ENCODE measurements around the gene PXMP4.
A peak's percentile ranks its signal among the peaks of the same experiment; 100 is the strongest.

The PXMP4 gene

DNA sequence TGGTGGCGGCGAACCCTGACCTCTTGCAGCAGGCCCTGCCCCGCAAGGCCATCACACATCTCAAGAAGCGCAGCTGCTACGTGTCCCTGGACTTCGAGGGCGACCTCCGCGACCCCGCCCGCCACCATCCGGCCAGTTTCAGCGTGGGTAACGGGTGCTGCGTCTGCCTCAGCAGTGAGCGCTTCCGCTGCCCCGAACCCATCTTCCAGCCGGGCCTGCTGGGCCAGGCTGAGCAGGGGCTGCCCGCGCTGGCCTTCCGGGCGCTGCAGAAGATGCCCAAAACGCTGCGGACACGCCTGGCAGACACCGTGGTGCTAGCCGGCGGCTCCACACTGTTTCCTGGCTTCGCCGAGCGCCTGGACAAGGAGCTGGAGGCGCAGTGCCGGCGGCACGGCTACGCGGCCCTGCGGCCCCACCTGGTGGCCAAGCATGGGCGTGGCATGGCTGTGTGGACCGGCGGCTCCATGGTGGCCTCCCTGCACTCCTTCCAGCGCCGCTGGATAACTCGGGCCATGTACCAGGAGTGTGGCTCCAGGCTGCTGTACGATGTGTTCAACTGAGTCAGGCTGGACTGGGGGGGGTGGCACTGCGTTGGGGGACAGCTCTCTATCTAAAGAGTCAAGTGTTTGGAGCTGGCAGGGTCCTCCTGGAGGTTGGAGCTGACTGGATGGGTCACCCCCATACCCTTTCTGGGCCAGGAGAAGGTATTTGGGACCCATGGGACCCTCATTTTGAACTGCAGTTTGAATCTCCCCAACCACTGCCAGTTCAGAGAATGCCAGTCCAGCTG lies 52.2 kb downstream of the PXMP4 start:
- peak; percentile 54 for DNase-seq

DNA sequence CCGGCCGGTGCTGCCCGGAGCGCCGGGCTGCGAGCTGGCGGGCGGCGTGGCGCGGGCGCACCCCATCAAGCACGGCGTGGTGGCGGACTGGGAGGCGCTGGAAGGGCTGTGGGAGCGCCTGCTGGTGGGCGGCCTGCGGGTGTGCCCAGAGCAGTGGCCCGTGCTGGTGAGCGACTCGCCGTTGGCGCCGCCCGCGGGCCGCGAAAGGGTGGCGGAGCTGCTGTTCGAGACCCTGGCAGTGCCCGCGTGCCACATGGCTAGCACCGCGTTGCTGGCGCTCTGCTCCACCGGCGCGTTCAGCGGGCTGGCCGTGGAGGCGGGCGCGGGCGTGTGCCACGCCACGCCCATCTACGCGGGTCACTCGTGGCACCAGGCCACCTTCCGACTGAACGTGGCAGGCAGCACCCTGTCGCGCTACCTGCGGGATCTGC lies 52.9 kb downstream of the PXMP4 start:
- no peak for DNase-seq

DNA sequence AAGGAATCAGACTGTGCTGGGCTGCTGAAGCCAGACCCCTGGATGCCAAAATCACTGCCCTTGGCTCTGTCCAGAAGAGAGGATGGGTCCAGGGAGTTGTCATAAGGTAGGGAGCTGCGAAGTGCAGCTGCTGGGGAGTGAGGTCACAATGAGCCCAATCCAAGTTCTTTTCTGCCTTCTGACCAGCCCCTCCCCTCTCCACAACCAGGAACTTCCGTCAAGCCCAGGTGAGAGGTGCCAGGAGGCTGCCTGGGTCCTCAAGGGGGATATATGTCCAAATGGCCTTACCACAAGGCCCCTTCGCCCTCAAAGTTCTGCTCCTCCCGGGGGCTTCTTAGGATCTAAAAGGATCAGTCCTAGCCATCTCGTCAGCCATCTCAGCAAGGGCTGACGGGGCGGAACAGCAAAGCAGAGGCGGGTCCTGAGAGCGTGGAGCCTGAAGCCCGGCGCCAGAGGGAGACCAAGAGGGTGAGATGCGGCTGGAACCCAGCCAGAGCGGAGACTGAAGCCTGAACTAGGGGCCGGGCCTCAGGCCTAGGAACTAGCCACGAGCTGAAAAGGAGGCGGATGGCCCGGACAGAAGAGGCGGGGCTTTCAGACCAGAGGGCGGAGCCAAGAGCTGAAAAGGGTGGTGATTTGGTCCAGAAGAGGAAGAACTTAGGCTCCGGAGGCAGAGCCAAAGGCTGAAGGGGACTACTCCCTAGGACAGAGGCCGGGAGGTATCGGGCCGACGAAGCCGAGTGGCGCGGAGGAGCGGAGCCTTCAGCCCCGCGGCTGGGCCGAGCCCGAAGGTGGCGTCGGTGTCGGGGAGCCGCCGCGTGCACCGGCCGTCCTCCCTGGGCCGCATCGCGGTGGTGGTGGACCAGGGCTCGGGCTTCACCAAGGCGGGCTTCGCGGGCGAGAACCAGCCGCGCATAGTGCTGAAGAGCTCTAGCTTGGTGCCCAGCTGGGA lies 53.5 kb downstream of the PXMP4 start, which contains the start of gene ACTL10:
Gene ACTL10, plus strand, starts transcription at position 651 of the 952 bp plus-strand sequence. CDS start 555 bp downstream, outside the sequence.
- peak; percentile 94 for DNase-seq

DNA sequence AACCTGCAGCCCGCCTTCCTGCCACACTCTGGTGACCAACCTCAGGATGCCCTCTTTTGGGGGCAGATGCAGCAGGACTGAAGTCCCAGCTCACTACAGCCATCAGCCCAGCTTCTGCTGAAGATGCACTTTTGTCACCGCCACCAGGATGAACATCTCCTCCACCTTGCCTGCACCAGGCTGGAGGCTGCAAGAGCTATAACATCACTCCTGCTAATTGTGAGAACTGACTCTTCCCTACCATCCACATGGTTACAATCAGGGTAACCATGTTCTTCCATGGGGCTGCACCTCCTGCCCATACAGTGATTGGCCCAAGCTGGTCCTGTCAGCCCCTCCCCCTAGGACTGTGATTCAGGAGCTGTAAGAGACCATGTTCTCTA lies 55.4 kb downstream of the PXMP4 start:
- no peak for DNase-seq

DNA sequence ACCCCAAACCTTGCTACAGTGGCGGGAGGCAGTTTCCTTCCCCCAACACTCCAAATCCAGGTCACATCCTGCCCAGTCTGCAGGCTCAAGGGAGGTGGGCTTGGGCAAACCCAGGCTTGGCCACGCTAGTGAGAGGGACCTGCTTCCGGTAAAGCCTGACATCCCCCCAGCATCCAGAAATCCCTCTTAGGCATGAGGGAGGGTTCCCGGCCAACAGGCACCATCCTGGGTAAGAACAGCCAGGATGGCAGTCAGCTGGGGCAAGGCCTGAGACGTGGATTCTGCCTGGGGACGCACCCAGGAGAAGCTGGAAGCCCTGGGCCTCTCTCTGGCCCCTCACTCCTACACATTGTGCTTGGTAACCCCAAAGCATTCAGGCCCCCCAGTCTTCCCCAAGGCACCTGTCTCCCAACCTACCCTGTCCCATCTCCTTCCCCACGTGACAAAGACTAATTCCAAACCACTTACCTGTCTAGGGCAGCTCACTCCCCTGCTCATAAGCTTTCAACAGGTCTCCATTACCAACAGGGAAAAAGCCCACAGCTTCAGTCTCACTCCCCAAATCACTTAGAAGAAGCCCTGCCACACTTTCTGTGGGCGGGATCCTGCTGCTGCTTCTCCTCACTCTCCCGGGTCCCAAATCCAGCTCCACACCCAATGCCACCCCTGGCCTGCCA lies 55.9 kb downstream of the PXMP4 start:
- DNase-seq = no peak

DNA sequence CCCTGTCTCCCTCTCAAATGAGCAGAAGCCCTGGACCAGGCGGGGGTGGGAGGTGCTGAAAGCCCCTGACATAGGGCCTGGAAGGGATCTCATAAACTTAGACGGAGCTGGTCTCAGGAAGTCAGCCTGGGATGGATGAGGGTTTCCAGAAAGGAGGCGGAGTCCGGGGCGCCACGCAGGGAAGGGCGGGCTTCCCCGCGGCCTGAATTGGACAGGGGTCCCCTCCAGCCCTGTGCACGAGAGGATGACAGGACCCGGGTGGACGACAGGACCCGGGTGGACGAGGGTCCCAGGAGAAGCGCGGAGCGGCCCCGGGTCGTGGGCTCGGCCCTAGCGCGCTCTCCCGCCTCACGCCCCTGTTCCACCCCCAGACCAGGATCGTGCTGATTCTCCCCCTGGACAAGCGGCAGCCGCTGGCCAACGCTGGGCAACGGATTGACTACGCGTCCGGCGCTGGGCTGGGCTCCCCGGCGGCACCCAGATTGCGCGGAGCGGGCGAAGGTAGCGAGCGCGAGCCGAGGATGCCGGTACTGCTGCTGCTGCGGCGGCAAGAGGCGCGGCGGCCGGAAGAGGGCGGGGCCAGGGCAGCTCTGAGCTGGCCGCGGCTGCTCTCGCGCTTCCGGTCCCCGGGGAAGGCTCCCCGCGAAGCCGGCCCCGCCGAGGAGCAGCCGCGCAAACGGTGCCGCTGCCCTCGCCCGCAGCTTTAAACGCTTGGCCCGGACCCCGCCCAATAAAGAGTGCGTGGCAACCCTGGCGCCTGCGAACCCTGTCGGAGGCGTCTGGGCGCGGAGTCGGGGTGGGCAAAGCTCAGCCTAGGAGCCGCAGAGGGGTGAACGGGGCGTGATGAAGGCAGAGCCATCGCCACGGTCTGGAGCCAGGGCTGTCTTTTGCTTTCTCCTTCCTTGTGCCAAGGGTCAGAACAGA lies 56.7 kb downstream of the PXMP4 start:
- DNase-seq = peak; percentile 43

DNA sequence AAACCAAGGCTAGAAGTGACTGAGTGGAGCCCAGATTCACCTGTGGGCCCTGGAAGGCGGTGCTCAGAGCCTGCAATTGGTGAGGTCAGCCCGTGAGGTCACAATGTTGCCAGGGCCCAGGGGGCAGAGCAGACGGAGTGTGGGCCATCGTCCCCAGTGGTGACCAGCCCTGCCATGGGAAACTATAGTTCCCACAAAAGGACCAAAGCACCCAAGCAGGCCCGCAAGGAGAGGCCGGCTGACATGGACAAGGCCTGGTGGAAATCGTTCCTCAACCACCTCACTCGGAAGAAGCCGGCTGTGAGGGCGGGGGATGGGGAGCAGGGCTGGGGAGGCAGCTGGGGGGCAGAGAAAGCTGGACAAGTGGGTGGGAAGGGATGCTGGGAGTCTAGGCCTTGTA lies 57.9 kb downstream of the PXMP4 start, which contains the start of gene C20orf144:
Gene C20orf144, plus strand, starts transcription at position 156 of the 400 bp plus-strand sequence. Its CDS starts 19 bp downstream, at position 175.
- DNase-seq = no peak

DNA sequence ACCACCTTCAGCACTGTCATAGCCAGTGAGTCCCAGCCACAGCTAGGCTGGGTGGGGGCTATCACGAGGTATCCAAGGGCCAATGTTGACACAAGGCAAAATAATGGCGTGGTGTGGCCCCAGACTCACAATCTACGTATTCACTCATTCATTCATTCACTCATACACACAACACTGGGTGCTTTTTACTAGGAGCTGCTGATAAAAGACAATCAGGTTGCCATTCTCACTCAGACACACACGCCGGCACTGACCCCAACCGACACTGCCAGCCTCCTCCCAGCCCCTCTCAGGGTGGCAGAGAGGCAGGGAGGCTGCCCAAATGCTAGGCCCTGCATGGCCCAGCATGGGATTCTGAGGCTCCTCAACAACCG lies 59.4 kb downstream of the PXMP4 start:
- DNase-seq = no peak

DNA sequence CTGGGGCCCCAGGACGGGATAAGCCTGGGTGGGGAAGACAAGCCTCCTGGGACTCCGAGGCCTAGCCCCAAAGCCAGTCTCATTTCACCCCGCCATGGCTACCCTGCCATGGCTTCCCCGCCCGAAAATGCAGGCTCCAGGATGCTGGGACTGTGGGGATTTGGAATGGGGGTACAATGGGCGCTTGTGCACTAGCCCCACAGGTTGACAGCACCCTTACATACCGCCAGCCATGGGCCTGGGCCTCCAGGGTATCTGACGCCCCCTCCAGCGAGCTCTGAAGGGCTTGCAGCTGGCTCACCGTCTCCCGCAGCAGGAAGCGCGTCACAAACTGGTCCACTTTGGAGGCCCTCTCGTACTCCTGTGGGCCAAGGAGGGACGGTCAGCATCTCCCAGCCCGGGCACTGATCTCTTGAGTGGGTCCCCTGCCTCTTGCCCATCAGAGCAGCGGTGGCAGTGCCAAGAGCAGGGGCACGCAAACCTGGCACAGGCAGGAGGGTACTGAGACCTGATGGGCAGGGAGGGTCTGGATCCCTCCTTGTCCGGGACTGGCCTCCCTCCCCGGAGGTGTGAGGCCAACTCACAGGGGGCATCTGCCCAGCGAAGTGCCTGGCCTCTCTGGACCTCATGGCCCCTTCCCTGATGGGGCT lies 60.0 kb downstream of the PXMP4 start:
- DNase-seq = no peak

DNA sequence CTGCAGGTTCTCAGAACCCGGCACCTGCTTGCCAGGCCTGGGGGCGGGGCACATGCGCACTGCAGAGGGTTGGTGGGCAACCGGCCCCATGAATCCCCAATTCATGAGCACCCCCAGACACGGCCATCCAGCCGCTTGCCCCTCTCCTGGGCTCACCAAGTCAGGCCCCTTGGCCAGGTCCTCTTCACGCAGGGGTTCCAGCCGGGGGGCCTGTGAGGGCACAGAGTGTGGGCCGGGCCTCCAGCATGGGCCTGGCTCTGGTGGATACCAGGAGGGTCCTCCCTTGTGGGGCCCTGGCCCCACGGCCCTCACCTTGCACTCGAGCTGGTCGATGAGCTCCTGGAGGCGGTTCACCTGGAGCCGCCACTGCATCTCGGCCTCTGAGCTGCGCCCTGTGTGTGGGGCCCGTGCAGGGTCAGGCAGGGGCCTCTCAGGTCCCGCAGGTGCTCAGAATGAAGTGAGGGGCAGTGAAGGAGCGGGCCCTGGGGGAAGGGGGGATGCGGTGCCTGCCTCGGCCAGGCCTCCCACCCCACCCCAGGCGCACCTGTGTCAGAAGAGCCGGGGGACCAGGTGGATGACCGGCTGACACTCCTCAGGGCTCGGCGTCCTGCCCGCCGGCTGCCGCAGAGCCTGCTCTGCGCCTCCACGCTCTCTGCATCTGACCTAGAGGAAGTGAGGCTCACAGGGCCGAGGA lies 60.6 kb downstream of the PXMP4 start:
- no peak for DNase-seq

DNA sequence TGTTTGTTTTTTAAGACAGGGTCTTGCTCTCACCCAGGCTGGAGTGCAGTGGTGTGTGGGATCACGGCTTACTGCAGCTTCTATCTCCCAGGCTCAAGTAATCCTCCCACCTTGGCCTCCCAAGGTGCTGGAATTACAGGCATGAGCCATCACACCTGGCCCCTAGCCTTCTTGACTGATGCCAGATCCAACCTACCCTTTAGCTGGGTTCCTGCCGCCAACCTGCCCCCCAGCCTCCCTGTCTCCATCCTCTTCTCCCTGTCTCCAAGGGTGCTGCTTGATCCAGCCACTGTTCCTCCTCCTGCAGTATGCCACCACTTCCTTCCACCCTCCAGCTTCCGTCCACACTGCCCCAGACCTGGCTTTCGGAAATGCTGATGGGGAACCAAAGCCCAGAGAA lies 61.2 kb downstream of the PXMP4 start:
- DNase-seq = no peak

DNA sequence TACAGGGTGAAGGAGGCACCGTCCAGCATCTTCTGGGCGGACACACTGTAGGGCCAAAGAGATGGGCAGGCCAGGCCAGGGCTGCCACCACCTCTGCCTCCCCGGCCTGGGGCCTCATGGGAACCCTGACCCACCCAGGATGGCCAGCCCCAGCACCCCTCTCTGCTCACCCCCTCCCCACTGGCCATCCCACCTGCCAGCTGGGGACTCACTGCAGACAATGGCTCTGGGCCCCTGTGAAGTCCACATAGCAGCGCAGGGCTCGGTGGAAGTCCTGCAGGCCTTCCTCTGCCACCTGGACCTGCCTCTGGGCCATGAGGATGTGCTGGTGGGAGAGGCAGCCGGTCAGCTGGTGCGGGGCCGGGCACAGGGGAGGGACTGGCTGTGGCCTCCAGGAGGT lies 61.6 kb downstream of the PXMP4 start:
- no peak for DNase-seq

DNA sequence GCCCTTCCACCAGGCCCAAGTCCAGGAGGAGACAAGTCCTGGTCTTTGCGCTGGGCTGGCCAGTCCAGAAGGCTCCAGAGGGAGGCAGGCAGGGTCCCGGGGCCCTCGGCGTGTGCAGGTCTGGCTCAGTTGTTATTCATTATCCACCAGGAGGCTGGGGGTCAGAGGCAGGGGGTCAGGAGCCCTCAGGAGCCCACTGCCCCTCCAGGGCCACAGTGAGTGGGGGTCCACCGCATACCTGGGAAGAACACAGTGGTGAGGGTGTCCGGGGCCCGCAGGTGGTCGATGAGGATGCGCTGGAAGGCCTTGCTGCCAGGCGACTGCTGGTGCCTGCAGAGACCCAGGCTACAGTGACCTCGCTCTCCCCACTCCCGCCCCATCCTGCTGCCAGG lies 62.4 kb downstream of the PXMP4 start:
- DNase-seq = no peak

DNA sequence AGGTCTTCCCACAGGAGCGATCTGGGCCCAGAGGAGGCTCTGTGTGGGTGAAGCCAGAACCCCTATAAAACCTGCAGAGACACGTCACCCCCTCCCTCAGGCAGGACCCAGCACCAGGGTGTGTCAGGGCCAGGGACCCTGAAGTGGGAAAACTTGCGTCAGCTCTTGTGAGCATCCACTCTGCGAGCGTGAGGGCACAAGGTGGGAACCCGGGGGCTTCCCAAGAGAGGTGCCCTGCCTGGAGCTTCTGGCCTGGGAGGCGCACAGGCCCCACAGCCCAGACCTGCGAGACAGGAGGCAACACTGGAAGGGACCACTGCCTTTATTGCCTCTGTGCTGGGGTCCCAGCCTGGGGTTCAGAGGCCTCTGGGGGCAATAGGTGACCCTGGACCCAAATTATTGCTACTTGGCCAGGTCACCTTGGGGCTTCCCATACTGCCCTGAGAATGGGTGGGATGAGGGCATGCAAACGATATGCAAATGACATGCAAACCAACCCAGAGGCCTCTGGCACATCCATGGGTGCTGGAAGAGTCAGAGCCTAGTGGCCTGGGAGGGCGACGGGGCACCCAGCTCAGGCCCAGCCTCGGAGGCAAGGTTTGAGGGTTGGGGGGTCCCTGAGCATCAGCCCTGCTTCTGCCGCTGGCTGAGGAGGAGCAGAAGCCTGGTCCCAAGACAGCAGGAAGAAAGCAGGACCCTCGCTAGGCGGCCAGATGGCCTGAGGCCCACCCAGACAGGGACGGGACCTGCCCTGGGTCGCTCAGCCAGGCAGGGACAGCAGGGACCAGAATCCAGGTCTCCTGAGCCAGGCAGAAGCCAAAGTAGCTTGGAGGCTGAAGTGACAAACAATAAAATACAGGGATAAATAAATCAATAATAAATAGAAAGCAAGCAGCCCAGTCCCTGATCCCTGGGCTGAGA lies 63.1 kb downstream of the PXMP4 start:
- no peak for DNase-seq

DNA sequence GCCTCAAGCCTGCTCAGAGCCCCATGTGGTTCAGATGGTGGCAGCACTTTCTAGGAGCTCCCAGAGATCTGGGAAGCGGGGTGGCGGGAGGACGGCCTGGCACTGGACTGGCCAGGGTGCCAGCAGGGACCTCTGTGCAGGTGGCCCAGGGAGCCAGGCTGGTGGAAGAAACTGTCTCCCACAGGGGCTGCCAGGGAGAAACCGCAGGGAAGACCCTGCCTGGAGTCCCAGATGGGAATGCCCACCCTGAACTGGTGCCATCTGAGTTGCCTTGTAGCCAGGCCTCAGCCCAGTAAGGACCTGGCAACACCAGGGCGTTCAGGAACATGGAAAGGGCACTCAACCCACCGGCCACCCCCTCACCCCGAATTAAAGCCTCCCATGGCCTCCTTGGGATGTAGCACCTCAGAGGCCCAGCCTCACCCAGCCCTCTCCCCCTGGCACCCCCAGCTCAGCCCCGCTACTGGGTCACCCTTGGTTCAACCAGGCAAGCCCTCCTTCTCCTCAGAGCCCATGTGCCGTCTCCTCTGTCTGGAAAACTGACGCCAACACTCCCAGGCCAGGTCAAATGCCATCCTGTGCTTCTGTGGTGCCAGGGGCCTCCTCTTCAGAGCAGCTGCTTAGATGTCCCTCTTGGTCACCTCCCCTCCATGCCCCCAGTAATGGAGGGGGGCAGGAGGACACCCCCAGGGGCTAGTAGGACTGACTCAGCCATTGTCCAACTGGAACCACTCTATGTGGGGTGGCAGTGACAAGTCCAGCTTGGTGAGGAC lies 63.9 kb downstream of the PXMP4 start:
- DNase-seq = no peak

DNA sequence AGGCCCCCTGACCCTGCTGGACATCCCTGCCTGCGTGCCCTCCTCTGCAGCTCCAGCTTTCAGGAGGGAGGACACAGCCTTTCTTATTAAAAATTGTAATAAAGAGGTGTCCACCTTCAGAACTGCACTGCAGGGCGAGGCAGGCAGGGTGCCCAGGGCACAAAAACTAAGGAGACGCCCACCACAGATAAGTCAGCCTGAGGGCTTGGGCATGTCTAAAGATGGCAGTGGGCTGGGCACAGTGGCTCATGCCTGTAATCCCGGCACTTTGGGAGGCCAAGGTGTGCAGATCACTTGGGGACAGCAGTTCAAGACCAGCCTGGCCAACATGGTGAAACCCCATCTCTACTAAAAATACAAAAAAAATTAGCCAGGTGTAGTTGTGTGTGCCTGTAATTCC lies 64.9 kb downstream of the PXMP4 start:
- DNase-seq = no peak

DNA sequence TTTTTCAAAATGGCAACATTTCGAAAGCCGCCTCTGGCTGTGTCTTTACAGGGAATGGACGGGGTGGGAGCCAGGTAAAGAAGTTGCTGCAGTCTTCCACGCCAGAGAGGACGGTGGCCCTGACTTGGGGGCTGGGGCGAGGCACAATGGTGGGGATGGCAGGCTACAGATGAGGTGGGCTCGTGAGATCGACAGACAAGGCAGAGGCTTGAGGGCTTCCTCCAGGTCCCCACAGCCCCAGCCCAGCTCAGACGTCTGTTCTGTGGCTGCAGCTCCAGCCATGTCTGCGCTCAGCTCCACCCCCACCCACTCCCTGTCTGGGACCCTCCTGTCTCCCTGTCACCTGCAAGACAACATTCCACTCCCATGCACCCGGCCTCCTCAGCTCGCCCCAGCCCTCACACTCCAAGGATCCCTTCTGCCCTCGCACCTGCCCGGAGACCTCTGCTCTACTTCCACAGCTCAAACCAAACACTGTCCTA lies 65.4 kb downstream of the PXMP4 start:
- no peak for DNase-seq

DNA sequence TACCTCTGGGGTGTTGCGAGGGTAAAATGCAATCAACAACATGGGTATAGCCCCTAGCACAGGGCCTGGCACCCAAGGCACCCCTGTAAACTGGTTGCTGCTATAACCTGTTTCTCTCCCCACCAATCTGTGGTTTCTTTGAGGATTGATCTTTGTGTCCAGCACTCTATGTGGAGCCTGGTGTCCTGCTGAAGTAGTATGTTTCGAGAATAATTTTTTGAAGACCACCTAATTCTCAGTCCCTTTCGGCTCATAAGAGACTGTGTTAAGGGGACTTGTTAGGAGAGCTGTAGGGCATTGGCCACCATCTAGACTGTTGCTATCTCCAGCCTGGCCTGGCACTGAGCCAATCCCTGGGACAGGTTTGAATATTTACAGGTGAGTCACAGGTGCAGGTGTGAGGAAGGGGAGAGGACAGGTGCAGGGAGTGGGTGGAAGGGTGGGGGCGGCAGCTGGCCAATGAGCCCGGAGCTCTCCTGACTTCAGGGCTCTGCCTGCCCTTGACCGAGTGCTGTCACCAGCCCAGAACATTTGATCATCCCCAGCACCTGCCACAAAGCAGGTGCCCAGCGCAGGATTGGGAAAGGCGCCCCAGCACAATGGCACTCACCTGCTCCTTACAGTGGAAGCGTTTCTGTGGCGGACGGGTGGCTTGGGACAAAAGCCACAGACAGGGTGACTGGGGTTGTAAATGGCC lies 66.1 kb downstream of the PXMP4 start:
- DNase-seq = peak; percentile 93

All from DMS79 treated with DMSO at 0.1 percent for 48 hours (cell line).